GM20000 (cell line): ENCODE data around the gene LILRB5.

Source experiments
- DNase-seq: peaks from one replicate; pipeline ENCODE4 v3.0.0; 2012; ENCODE audit warnings: low spot score
- CTCF ChIP-seq: IDR thresholded peaks from 2 replicates; pipeline ENCODE4 v1.5.1; 2012; ENCODE audit warnings: mild to moderate bottlenecking, control low read depth; ENCODE audit errors: extremely low read depth, missing control alignments

Gene LILRB5

DNA sequence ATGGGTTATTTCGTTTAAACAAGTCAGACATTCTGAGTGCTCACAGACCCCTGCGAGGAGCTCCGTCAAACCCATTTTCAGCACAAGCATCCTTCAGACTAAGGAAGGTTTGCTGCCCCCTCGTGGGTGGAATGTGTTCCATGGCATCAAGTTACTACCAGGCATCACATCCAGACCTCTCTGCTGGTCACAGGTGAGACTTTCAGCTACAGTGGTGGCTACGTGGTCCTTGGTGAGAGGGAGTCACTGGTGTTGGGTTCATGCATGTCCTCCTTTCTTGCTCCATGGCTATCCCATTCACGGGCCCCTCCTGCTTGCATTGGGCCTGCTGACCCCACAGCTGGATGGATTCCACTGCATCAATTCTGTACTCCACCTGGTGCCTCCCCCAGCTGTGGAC lies 9.1 kb upstream of the LILRB5 start:
- TF ChIP-seq CTCF, result peak; percentile 50
- peak; percentile 71 for DNase-seq

DNA sequence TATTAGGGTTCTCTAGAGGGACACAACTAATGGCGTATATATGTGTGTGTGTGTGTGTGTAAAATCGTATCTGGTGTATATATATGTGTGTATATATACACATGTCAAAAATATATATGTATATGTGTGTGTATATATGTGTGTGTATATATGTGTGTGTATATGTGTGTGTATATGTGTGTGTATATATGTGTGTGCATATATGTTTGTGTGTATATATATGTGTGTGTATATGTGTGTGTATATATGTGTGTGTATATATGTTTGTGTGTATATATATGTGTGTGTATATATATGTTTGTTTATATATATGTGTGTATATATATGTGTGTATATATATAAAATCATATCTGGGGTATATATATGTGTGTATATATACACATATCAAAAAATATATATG lies 5.4 kb upstream of the LILRB5 start:
- no peak for DNase-seq
- TF ChIP-seq CTCF, result no peak

GRCh38 chr19:54262066-54262465 lies 5.0 kb upstream of the LILRB5 start:
- no peak for DNase-seq
- TF ChIP-seq CTCF, result no peak

- DNase-seq, result no peak
- no peak for TF ChIP-seq CTCF
Observed at GRCh38 chr19:54256250-54257115, 590 bp downstream of the LILRB5 start.

DNA sequence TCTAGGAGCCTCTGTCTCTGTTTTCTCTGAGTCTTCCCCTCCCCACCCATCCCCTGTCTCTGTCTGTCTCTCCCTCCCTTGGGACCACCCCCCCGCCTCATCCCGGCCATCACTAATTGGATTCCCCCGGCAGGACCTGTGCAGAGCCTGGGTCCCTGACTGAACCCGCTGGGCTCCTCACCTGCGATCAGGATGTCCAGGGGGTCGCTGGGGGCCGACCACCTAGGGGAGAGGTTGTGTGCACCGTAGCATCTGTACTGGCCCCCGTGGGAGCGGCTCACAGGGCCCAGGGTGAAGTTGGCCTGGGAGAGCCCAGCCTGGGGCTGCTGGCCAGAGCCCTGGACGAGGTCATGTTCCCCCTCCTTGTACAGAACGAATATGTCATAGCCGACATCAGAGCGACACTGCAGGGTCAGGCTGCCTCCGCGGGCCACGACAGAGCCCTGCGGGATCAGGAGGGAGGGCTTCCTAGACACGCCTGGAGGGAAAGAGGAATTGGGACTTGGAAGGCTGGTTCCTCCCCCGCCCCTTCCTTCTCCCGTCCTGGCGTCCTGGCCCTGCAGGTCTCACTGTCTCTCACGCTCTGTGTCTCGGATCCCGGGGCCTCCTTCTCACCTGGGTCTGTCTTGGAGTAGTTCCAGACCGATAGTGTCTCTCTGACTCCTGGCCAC lies 1.8 kb downstream of the LILRB5 start:
- TF ChIP-seq CTCF, result no peak
- DNase-seq, result no peak

DNA sequence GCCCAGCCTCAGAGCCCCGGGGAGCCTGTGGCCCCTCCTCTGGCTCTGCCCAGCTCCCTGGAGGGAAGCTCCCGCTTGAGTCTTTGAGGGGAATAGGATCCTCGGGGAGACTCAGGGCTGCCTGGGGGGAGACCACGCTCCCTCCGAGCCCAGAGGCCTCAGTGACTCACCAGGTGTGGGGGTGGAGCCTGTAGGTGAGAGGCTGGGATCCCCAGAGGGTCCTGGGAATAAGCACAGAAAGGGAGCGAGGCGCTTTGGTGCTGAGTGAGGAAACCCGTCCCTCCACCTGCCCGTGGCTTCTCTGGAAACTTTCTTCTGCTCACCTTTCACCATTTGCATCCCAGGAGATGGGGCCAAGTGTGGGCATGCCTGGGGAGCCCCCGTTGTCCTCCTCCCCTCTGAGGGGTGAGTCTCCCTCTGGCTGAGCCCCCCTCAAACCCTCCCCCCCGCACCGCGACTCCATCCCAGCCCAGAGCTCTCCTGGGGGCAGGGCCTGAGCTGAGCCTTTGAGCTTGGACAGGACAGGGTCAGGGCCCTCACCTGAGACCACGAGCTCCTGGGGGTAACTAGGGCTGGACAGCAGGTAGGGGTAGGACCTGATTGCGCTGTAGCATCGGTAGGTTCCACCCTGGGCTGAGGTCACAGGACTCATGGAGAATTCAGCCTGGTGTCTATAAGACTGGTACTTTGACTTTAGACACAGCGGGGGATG lies 2.7 kb downstream of the LILRB5 start:
- DNase-seq, result no peak
- TF ChIP-seq CTCF, result no peak
